GM06990 (cell line): ENCODE measurements around the gene HECW1.

Experiments
- DNase-seq: peaks from one replicate; pipeline ENCODE4 v3.0.0-alpha.2; 2011; ENCODE audit not compliant: insufficient read length; ENCODE audit errors: extremely low read depth
- H3K27me3 ChIP-seq: replicated peaks from 2 replicates; pipeline ENCODE4 v1.6.0; 2011; ENCODE audit warnings: low read length; ENCODE audit not compliant: control insufficient read depth, insufficient read depth
- H3K36me3 ChIP-seq: 2 replicates; pipeline ENCODE4 v1.5.1; 2011; ENCODE audit warnings: low read length; ENCODE audit not compliant: control insufficient read depth, insufficient read depth
- H3K4me3 ChIP-seq: replicated peaks from 2 replicates; pipeline ENCODE4 v1.5.1; 2011; ENCODE audit warnings: low read depth, mild to moderate bottlenecking, control low read depth, low read length
- TF ChIP-seq, protein P1 (sequence below): IDR thresholded peaks from 2 replicates; pipeline ENCODE4 v1.5.1; 2011; ENCODE audit warnings: low read length, control low read depth, mild to moderate bottlenecking, inconsistent platforms; ENCODE audit not compliant: insufficient read depth, poor library complexity, severe bottlenecking

Gene HECW1

DNA sequence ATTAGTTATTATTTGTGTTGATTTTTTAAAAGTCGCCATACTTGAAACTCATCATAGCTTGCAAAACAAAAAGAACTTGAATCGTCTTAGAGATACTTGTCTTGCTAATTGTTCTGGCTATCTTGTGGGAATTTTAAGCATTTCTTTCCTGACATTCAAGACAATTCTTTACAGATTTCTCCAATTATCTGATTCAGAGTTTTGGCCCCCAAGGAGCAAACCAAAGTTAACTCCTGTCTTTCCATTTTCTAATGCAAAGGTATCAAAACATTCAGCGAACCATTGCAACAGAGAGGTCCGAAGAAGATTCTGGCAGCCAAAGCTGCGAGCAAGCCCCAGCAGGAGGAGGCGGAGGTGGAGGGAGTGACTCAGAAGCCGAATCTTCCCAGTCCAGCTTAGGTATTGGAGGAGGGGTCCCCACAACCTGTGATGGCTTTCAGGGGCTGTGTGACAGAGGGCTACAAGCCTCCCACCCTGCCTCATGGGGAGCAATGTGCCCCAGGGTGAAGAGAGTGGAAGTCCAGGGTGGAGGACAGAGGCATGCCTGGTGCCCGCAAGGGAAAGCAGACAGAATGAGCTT, 351.0 kb downstream of the HECW1 start:
- no peaks in the 10 kb centered on the region for H3K36me3 ChIP-seq
- H3K4me3 ChIP-seq = no peak overlapping the region
- no peaks in the 10 kb centered on the region for H3K27me3 ChIP-seq
- no peak for DNase-seq
- TF ChIP-seq, protein P1, sequence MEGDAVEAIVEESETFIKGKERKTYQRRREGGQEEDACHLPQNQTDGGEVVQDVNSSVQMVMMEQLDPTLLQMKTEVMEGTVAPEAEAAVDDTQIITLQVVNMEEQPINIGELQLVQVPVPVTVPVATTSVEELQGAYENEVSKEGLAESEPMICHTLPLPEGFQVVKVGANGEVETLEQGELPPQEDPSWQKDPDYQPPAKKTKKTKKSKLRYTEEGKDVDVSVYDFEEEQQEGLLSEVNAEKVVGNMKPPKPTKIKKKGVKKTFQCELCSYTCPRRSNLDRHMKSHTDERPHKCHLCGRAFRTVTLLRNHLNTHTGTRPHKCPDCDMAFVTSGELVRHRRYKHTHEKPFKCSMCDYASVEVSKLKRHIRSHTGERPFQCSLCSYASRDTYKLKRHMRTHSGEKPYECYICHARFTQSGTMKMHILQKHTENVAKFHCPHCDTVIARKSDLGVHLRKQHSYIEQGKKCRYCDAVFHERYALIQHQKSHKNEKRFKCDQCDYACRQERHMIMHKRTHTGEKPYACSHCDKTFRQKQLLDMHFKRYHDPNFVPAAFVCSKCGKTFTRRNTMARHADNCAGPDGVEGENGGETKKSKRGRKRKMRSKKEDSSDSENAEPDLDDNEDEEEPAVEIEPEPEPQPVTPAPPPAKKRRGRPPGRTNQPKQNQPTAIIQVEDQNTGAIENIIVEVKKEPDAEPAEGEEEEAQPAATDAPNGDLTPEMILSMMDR = no peak

DNA sequence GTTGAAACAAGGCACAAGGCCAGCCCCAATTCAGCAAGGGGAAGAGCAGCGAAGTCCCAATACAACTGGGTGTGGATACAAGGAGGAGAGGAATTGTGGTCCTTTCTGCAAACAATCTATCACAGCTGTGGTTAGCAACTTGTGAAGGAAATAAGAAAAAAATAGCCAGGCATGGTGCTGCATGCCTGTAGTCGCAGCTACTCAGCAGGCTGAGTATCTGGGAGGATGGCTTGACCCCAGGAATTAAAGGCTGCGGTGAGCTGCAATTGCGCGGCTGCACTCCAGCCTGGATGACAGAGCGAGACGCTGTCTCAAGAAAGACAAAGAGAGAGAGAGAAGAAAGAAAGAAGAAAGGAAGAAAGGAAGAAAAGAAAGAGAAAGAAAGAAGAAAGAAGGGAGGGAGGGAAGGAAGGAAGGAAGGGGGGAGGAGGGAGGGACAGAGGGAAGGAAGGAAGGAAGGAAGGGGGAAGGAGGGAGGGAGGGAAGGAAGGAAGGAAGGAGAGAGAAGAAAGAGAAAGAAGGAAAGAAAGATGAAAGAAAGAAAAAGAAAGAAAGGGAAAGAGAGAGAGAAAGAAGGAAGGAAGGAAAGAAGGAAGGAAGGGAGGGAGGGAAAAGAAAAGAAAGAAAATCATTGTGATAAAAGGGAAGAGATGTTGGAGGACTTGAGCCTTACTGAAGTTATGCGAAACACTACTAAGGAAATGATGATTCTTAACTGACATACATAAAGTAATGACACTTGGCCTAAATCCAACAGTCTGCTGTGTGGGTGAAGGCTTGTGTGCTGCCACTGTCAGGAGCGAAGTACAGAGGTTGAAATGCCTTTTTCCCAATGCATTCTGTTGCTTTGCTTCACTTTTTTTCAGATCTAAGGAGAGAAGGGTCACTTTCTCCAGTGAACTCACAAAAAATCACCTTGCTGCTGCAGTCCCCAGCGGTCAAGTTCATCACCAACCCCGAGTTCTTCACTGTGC, 353.4 kb downstream of the HECW1 start:
- no peaks in the 10 kb centered on the region for H3K36me3 ChIP-seq
- no peak overlapping the region for H3K4me3 ChIP-seq
- DNase-seq = no peak
- no peaks in the 10 kb centered on the region for H3K27me3 ChIP-seq
- TF ChIP-seq, protein P1 = no peak

DNA sequence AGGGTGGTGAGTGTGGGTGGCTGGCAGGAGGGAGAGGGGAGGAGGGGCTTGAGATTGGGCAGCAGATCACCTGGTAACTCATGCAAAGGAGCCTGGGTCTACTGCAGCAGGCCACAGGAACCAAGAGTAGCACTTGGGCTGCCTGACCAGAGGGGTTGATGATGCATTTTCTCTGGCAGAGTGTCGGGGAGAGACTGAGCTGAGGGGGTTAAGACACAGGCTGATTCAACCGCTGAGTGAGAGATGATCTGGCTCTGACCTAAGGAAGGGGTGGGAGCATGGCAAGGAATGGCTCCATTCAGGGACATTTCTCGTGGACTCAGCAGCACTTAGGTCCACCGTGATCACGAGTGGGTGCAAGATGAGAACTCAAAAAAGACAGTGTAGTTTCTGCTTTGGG, 355.0 kb downstream of the HECW1 start:
- Histone ChIP-seq H3K27me3 (no peaks in the 10 kb centered on the region), H3K36me3 (no peaks in the 10 kb centered on the region), H3K4me3 (no peak overlapping the region)
- DNase-seq = no peak
- TF ChIP-seq, protein P1 = no peak

DNA sequence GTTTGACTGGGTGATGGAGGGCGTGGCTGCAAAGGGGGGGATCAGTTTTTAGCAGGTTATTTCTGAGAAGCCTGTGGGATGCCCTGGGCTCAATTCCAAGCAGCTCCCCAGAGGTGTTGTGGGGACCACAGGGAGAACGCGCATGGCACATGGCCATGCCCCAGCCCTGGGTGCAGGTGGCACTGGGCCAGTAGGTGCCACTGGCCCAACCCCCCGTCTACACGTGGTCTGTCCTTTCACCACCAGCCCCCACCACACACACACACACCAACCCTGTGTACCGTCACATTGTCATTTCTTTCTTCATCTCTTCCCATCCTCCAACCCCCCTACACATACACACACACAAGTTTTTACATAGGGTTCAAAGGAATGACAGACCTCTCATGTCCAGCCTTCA, 355.4 kb downstream of the HECW1 start:
- no peaks in the 10 kb centered on the region for H3K36me3 ChIP-seq
- no peak overlapping the region for H3K4me3 ChIP-seq
- H3K27me3 ChIP-seq = no peaks in the 10 kb centered on the region
- no peak for DNase-seq
- TF ChIP-seq, protein P1 = no peak

DNA sequence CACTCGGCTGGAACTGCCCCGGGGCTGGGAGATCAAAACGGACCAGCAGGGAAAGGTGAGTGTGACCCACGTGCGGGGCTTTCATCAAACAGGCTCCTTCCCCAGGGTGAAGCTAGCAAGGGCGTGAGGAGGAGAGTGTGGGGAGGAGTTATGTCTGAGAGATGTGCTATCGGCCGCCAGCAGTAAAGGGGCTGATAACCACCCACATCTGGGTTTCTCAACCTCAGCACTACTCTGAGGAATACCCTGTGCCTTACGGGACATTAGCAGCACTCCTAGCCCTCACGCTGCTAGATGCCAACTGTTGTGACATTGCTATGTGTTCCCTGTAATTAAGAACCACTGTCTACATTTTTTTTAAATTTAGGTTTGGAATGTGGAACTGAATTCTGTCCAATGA, 356.6 kb downstream of the HECW1 start:
- Histone ChIP-seq H3K4me3 (no peak overlapping the region), H3K36me3 (no peaks in the 10 kb centered on the region), H3K27me3 (no peaks in the 10 kb centered on the region)
- no peak for DNase-seq
- TF ChIP-seq, protein P1 = no peak
